GM21360 (cell line): ENCODE measurements around the gene BSG.

Source experiments
- ATAC-seq: cut with Tn5 transposase; IDR thresholded peaks from one replicate; pipeline ENCODE4 v1.9.1; 2021; ENCODE audit warnings: mild to moderate bottlenecking, moderate library complexity; ENCODE audit not compliant: unreplicated experiment

Gene BSG

GRCh38 chr19:572140-572742, at the start of gene BSG:
BSG (plus strand) TSS chr19:572596; CDS start chr19:572635, 39 bp downstream.
- ATAC-seq, result peak; percentile 73

- ATAC-seq, result no peak
Observed at GRCh38 chr19:522726-523125, 49.7 kb upstream of the BSG start.

- ATAC-seq, result no peak
Observed at GRCh38 chr19:524062-524674, 48.2 kb upstream of the BSG start.

GRCh38 chr19:525029-525428, 47.4 kb upstream of the BSG start:
- ATAC-seq, result no peak

GRCh38 chr19:525857-526419, 46.5 kb upstream of the BSG start:
- ATAC-seq, result no peak

GRCh38 chr19:530134-531008, 42.0 kb upstream of the BSG start:
- no peak for ATAC-seq

GRCh38 chr19:531009-531752, 41.2 kb upstream of the BSG start:
- peak; percentile 52 for ATAC-seq

- ATAC-seq, result peak; percentile 50
Observed at GRCh38 chr19:531753-532560, 40.4 kb upstream of the BSG start, which contains the start of gene CDC34. CDC34 (plus strand) TSS chr19:531760; CDS start chr19:531932, 172 bp downstream.

GRCh38 chr19:532561-533363, 39.6 kb upstream of the BSG start:
- no peak for ATAC-seq

- ATAC-seq, result no peak
Observed at GRCh38 chr19:533364-534058, 38.9 kb upstream of the BSG start.

GRCh38 chr19:534088-534487, 38.3 kb upstream of the BSG start:
- no peak for ATAC-seq

- ATAC-seq, result no peak
Observed at GRCh38 chr19:535017-535835, 37.2 kb upstream of the BSG start.

- ATAC-seq, result no peak
Observed at GRCh38 chr19:536031-536880, 36.1 kb upstream of the BSG start.

- ATAC-seq, result no peak
Observed at GRCh38 chr19:536881-537404, 35.5 kb upstream of the BSG start.

GRCh38 chr19:538641-539428, 33.6 kb upstream of the BSG start:
- ATAC-seq, result no peak
